Measurements from ENCODE around the gene HOXA1. TPM values are rescaled to one million over a fixed set of nuclear protein-coding genes. Genes with fewer than 3 reads are reported as not detected.

Gene HOXA1
- total RNA-seq, 2 donors from 2014 or later = 0.39 TPM; not detected in 1

DNA sequence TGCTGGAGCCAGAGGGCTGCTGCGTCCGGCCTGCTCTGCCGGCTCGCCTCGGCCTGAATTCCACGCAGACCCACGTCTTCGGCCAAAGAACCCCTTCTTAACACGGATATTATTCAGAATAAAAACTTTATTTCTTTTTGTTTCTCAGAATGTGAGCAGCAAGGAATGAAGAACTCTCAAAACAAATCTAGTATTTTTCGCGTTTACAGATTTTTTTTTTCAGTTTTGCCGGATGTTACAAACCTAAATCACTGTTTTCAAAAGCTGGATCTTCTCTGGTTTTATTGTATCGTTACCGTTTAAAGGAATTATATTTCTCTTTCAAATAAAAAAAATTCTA is 11.1 kb upstream of the HOXA1 start:
- H3K4me1 Mint-ChIP-seq = peaks cover 17% of the 10 kb centered on the region
- no peak overlapping the region for H3K27ac Mint-ChIP-seq
- peaks cover 35% of the 10 kb centered on the region for H3K27me3 Mint-ChIP-seq
- H3K36me3 Mint-ChIP-seq (ENCODE audit: low read depth) = peaks cover 11% of the 10 kb centered on the region
- H3K9me3 Mint-ChIP-seq = no peaks in the 10 kb centered on the region
- no peak for ATAC-seq (replicated peaks)
- no peak overlapping the region for H3K4me3 Mint-ChIP-seq

DNA sequence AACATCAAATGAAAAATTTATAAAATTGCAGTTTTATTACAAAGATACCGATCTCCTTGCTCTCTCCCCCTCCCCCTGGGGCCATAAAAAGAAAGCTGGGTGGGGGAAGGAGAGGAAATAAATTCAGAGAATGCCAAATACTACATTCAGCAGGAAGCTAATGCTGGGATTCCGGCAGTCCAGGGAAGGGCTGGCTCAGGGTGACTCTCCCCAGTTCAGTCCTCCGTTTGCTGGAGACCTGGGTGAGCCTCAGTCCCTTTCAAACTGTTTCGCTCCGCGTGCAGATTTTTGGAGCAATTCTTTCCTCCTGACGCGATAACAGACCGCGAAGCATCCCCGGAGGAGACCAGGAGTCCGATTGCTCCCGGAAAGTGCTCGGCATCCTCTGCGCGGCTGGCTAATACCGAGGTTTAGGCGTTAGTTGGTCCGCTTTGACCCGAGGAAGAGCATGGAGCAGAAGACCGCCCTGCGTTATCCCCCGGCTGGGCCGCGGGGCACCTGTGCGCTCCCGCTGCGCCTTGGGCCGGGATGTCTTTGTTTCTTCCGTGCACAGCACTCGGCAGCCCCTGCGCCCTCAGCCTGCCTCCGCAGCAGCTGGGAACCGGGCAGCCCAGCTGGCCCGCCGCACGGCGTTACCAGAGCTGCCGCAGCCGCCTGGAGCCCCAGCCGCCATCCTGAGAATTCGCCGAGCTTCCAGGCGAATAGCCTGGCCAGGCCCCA is 10.5 kb upstream of the HOXA1 start:
- H3K27me3 Mint-ChIP-seq = peaks cover 37% of the 10 kb centered on the region
- H3K4me1 Mint-ChIP-seq = peaks cover 17% of the 10 kb centered on the region
- H3K27ac Mint-ChIP-seq = no peak overlapping the region
- no peak for ATAC-seq (replicated peaks)
- H3K36me3 Mint-ChIP-seq (ENCODE audit: low read depth) = peaks cover 16% of the 10 kb centered on the region
- H3K4me3 Mint-ChIP-seq = no peak overlapping the region
- H3K9me3 Mint-ChIP-seq = no peaks in the 10 kb centered on the region

GRCh38 chr7:27105301-27106031 is 9.7 kb upstream of the HOXA1 start:
- ATAC-seq (replicated peaks) = no peak
- H3K27me3 Mint-ChIP-seq = peaks cover 44% of the 10 kb centered on the region
- no peaks in the 10 kb centered on the region for H3K9me3 Mint-ChIP-seq
- no peak overlapping the region for H3K4me3 Mint-ChIP-seq
- peaks cover 25% of the 10 kb centered on the region for H3K36me3 Mint-ChIP-seq (ENCODE audit: low read depth)
- no peak overlapping the region for H3K27ac Mint-ChIP-seq
- peaks cover 17% of the 10 kb centered on the region for H3K4me1 Mint-ChIP-seq

- peaks cover 17% of the 10 kb centered on the region for H3K4me1 Mint-ChIP-seq
- no peaks in the 10 kb centered on the region for H3K9me3 Mint-ChIP-seq
- ATAC-seq (replicated peaks) = no peak
- H3K27ac Mint-ChIP-seq = no peak overlapping the region
- peaks cover 53% of the 10 kb centered on the region for H3K27me3 Mint-ChIP-seq
- peaks cover 35% of the 10 kb centered on the region for H3K36me3 Mint-ChIP-seq (ENCODE audit: low read depth)
- H3K4me3 Mint-ChIP-seq = no peak overlapping the region
Observed at GRCh38 chr7:27104341-27105058, 8.7 kb upstream of the HOXA1 start.

DNA sequence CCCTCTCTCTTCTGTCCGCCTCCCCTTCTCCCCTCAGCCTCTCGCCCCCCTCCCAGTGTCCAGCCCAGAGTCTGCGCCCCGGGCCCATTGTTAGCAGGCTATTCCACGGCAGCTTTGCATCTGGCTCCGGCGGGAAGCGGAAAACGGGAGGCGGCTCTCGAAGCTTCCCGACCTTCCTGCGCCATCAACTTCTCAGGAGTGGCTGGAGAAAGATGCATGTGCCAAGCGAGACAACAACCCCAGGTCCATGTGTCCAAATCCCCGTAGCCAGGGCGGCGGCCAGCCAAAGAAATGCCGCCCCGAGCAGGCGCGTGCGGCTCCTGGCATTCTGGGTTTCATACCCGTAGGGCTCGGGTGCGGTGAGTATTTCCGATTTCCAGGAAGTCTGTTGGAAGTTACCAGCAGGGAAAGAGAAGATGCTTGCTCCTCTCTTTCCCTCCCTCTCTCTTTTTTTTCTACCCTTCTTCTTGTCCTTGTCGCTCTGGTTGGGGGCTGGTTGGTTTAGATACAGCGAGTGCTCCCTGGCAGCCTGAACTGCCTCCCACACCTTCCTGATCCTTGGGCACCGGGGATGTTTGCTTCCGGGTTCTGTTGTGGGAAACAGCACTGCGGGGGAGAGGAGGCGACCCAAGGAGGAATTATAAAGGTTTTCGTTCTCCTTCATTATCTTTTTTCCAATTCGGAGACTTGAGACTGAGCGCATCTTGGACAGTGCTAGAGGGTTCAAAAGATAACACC is 7.9 kb upstream of the HOXA1 start:
- Mint-ChIP-seq H3K4me3 (no peak overlapping the region), H3K27ac (no peak overlapping the region), H3K4me1 (peaks cover 17% of the 10 kb centered on the region), H3K36me3 (ENCODE audit: low read depth) (peaks cover 37% of the 10 kb centered on the region), H3K27me3 (peaks cover 55% of the 10 kb centered on the region), H3K9me3 (no peaks in the 10 kb centered on the region)
- no peak for ATAC-seq (replicated peaks)

- Mint-ChIP-seq H3K9me3 (no peaks in the 10 kb centered on the region), H3K4me1 (peaks cover 17% of the 10 kb centered on the region), H3K27ac (no peak within 1 kb of the TSS), H3K36me3 (ENCODE audit: low read depth) (peaks cover 37% of the 10 kb centered on the region), H3K27me3 (peaks cover 55% of the 10 kb centered on the region), H3K4me3 (peak within 1 kb of the TSS; percentile 43)
- no peak for ATAC-seq (replicated peaks)
Observed at GRCh38 chr7:27102581-27103442, 7.0 kb upstream of the HOXA1 start, which contains the start of gene HOXA2. TSS of gene HOXA2 (minus strand) at chr7:27102683. CDS start at chr7:27102500, 183 bp downstream.

DNA sequence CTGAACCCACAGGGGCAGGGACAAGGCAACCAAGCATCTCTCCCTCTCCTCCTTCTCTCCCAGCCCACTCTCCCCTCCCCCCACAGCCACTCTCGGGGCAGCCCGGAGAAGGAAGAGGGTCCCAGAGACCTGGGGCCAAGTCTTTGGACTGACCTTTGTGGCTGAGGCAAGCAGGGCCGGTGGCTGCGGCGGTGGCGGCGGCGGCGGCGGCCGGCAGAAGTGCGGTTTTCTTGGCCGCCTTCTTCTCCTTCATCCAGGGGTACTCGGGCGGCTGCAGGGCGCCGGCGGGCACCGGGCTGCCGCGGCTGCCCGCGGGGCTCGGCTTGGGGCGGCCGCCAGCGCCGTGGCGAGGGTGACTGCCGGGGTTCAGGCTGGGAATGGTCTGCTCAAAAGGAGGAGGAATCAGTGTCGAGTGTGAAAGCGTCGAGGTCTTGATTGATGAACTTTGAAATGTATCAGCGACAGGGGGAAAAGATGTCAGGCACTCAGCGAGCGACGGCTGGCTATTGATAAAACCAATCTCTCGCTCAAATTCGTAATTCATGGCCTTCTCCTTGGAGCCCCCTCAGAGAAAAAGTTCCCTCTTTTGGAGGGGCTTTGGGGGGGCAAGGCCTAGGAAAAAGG is 6.3 kb upstream of the HOXA1 start:
- H3K27ac Mint-ChIP-seq = no peak overlapping the region
- no peak for ATAC-seq (replicated peaks)
- no peaks in the 10 kb centered on the region for H3K9me3 Mint-ChIP-seq
- H3K27me3 Mint-ChIP-seq = peaks cover 55% of the 10 kb centered on the region
- peaks cover 37% of the 10 kb centered on the region for H3K36me3 Mint-ChIP-seq (ENCODE audit: low read depth)
- H3K4me1 Mint-ChIP-seq = peaks cover 17% of the 10 kb centered on the region
- H3K4me3 Mint-ChIP-seq = peak overlapping the region; percentile 43

- H3K4me3 Mint-ChIP-seq = no peak overlapping the region
- no peak for ATAC-seq (replicated peaks)
Observed at GRCh38 chr7:27101171-27101956, 5.6 kb upstream of the HOXA1 start.

GRCh38 chr7:27100694-27101170 is 4.9 kb upstream of the HOXA1 start:
- no peaks in the 10 kb centered on the region for H3K9me3 Mint-ChIP-seq
- no peak overlapping the region for H3K27ac Mint-ChIP-seq
- H3K4me3 Mint-ChIP-seq = no peak overlapping the region
- H3K4me1 Mint-ChIP-seq = peaks cover 18% of the 10 kb centered on the region
- H3K36me3 Mint-ChIP-seq (ENCODE audit: low read depth) = peaks cover 37% of the 10 kb centered on the region
- ATAC-seq (replicated peaks) = no peak
- peaks cover 56% of the 10 kb centered on the region for H3K27me3 Mint-ChIP-seq

More at GRCh38 chr7:27101171-27101956, 5.6 kb upstream of the HOXA1 start:
- Mint-ChIP-seq H3K9me3 (no peaks in the 10 kb centered on the region), H3K4me1 (peaks cover 18% of the 10 kb centered on the region), H3K36me3 (ENCODE audit: low read depth) (peaks cover 37% of the 10 kb centered on the region), H3K27me3 (peaks cover 56% of the 10 kb centered on the region), H3K27ac (no peak overlapping the region)

- no peak for ATAC-seq (replicated peaks)
- no peaks in the 10 kb centered on the region for H3K9me3 Mint-ChIP-seq
- peaks cover 59% of the 10 kb centered on the region for H3K27me3 Mint-ChIP-seq
- H3K27ac Mint-ChIP-seq = no peak overlapping the region
- peaks cover 37% of the 10 kb centered on the region for H3K36me3 Mint-ChIP-seq (ENCODE audit: low read depth)
- peaks cover 18% of the 10 kb centered on the region for H3K4me1 Mint-ChIP-seq
- H3K4me3 Mint-ChIP-seq = no peak overlapping the region
Observed at GRCh38 chr7:27099453-27100370, 3.9 kb upstream of the HOXA1 start.

GRCh38 chr7:27098578-27099451 is 3.0 kb upstream of the HOXA1 start:
- ATAC-seq (replicated peaks) = no peak
- H3K4me3 Mint-ChIP-seq = no peak overlapping the region
- H3K9me3 Mint-ChIP-seq = no peaks in the 10 kb centered on the region
- no peak overlapping the region for H3K27ac Mint-ChIP-seq
- peaks cover 16% of the 10 kb centered on the region for H3K4me1 Mint-ChIP-seq
- H3K27me3 Mint-ChIP-seq = peaks cover 60% of the 10 kb centered on the region
- H3K36me3 Mint-ChIP-seq (ENCODE audit: low read depth) = peaks cover 37% of the 10 kb centered on the region

All from activated T-helper 17 cell treated with anti-CD3 and anti-CD28 coated beads, Interleukin-2, amount 50 U/mL, for 72 hours (primary cell).